SU-DHL-6 (cell line): Measurements from ENCODE around the gene GMDS.

Experiments
- H2AFZ ChIP-seq: fragments of 200-600 bp; sonication (generic); 2 replicates; pipeline ENCODE4 v1.6.1; 2014; ENCODE audit warnings: low read depth, mild to moderate bottlenecking, moderate library complexity, mixed read lengths, antibody characterized with exemption, low read length; ENCODE audit not compliant: severe bottlenecking
- H3F3A ChIP-seq: fragments of 200-600 bp; shearing (Covaris generic); 2 replicates; pipeline ENCODE4 v1.6.0; 2016; ENCODE audit warnings: antibody characterized with exemption, mild to moderate bottlenecking; ENCODE audit not compliant: insufficient read depth
- H3K27ac ChIP-seq: fragments of 200-600 bp; sonication (generic); 2 replicates; pipeline ENCODE4 v1.5.1; 2016; ENCODE audit warnings: low read depth, mild to moderate bottlenecking, low read length, moderate library complexity, mixed read lengths
- H3K27me3 ChIP-seq: fragments of 200-600 bp; sonication (generic), shearing (Covaris generic); 2 replicates; pipeline ENCODE4 v1.6.0; 2014; ENCODE audit warnings: mild to moderate bottlenecking, low read length
- H3K36me3 ChIP-seq: fragments of 200-600 bp; sonication (generic); 2 replicates; pipeline ENCODE4 v1.6.1; 2014; ENCODE audit warnings: mild to moderate bottlenecking, low read length, mixed read lengths
- H3K4me2 ChIP-seq: fragments of 300-600, 200-600 bp; shearing (Covaris generic), sonication (generic); 2 replicates; pipeline ENCODE4 v1.6.0; 2014; ENCODE audit warnings: low read length, low read depth, mild to moderate bottlenecking; ENCODE audit not compliant: poor library complexity, severe bottlenecking
- H3K4me3 ChIP-seq: fragments of 200-600 bp; sonication (generic); 2 replicates; pipeline ENCODE4 v1.5.1; 2014; ENCODE audit warnings: antibody characterized with exemption, low read length, mild to moderate bottlenecking, mixed read lengths; ENCODE audit not compliant: insufficient read depth, poor library complexity, severe bottlenecking
- H3K79me2 ChIP-seq: fragments of 200-600 bp; sonication (generic); 2 replicates; pipeline ENCODE4 v1.6.1; 2014; ENCODE audit warnings: mild to moderate bottlenecking, low read length, moderate library complexity; ENCODE audit not compliant: insufficient read depth
- H3K9ac ChIP-seq: fragments of 200-600 bp; sonication (generic); 2 replicates; pipeline ENCODE4 v1.7.0; 2014; ENCODE audit warnings: mild to moderate bottlenecking, low read length
- H3K9me2 ChIP-seq: fragments of 200-600 bp; sonication (generic); replicated peaks from 2 replicates; pipeline ENCODE4 v1.6.1; 2014; ENCODE audit warnings: low read length; ENCODE audit not compliant: insufficient read depth
- H3K9me3 ChIP-seq: fragments of 200-600 bp; sonication (generic); 2 replicates; pipeline ENCODE4 v1.6.1; 2014; ENCODE audit warnings: low read length, mixed read lengths; ENCODE audit not compliant: insufficient read depth
- H4K20me1 ChIP-seq: fragments of 200-600 bp; sonication (generic); 2 replicates; pipeline ENCODE4 v1.6.1; 2014; ENCODE audit warnings: low read depth, mild to moderate bottlenecking, antibody characterized with exemption, low read length, moderate library complexity, mixed read lengths
- CTCF ChIP-seq: fragments of 200-600 bp; sonication (generic); IDR thresholded peaks from one replicate; pipeline ENCODE4 v1.5.1; 2017; ENCODE audit warnings: antibody characterized with exemption, mild to moderate bottlenecking, low read length, moderate library complexity; ENCODE audit not compliant: insufficient read depth, poor library complexity, severe bottlenecking
- EZH2phosphoT487 ChIP-seq: fragments of 200-600 bp; sonication (generic), shearing (Covaris generic); conservative IDR thresholded peaks from 2 replicates; pipeline ENCODE4 v1.6.1; 2018; ENCODE audit warnings: mild to moderate bottlenecking, antibody characterized with exemption, low read length, moderate library complexity, mixed read lengths

GMDS gene

DNA sequence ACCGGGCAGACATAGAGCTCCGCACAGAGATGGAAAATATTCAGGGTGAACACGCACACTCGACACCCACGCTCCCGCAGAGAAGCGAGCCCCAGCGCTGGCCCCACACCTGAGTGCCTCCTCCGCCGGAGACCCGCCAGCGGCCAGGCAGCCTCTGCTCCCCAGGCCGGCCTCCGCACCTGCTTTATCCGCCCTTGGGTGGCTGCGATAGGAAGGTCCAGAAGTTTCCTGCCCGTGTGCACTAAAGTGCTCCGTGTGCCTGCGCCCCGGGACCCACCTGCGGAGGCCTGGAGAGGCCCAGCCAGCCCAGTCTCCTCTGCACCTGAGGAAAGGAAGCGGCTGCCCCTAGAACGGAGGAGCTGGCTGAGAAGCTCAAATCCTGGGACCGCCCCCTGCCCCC, 646.5 kb downstream of the GMDS start:
- H3K36me3 ChIP-seq, result no peaks in the 10 kb centered on the region
- H3K79me2 ChIP-seq, result no peaks in the 10 kb centered on the region
- no peak for TF ChIP-seq CTCF
- no peak for TF ChIP-seq EZH2phosphoT487
- no peak overlapping the region for H3K27ac ChIP-seq
- H3K27me3 ChIP-seq, result no peaks in the 10 kb centered on the region
- no peaks in the 10 kb centered on the region for H4K20me1 ChIP-seq
- no peak overlapping the region for H3K9ac ChIP-seq
- H3K4me3 ChIP-seq, result no peak overlapping the region
- H3K9me2 ChIP-seq, result no peaks in the 10 kb centered on the region
- no peaks in the 10 kb centered on the region for H3K9me3 ChIP-seq
- no peak overlapping the region for H3K4me2 ChIP-seq
- no peaks in the 10 kb centered on the region for H3F3A ChIP-seq
- no peak overlapping the region for H2AFZ ChIP-seq

- H3K9me2 ChIP-seq, result no peaks in the 10 kb centered on the region
- no peak overlapping the region for H2AFZ ChIP-seq
- H3K4me3 ChIP-seq, result no peak overlapping the region
- H3K27ac ChIP-seq, result no peak overlapping the region
- H4K20me1 ChIP-seq, result no peaks in the 10 kb centered on the region
- H3K9me3 ChIP-seq, result no peaks in the 10 kb centered on the region
- H3K9ac ChIP-seq, result no peak overlapping the region
- H3K4me2 ChIP-seq, result no peak overlapping the region
- TF ChIP-seq CTCF (no peak), EZH2phosphoT487 (no peak)
- H3K36me3 ChIP-seq, result no peaks in the 10 kb centered on the region
- H3K79me2 ChIP-seq, result no peaks in the 10 kb centered on the region
- no peaks in the 10 kb centered on the region for H3F3A ChIP-seq
- H3K27me3 ChIP-seq, result no peaks in the 10 kb centered on the region
Measured at GRCh38 chr6:1598433-1598832, 647.0 kb downstream of the GMDS start.

DNA sequence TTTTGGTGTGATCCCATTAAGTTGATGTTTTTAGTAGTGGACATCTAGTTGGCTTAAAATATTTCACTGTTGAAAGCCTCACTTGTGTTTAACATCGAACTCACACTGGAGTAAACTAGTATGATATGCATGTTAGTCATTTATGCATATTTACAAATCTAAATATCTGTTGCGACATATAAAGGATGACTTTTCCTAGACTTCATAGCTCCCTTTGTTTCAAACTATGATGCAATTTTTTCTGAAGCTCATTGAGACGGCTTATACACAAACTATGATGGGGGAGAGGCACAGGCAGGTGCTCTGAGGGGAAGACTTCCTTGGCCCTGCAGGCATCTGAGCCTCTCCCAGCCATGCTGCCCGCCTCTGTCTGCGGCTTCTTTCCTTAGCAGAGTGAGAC, 647.5 kb downstream of the GMDS start:
- Histone ChIP-seq H2AFZ (no peak overlapping the region), H3K27ac (no peak overlapping the region), H3K27me3 (no peaks in the 10 kb centered on the region), H3K9me2 (no peaks in the 10 kb centered on the region), H3K9ac (no peak overlapping the region), H4K20me1 (no peaks in the 10 kb centered on the region), H3F3A (no peaks in the 10 kb centered on the region), H3K4me3 (no peak overlapping the region), H3K79me2 (no peaks in the 10 kb centered on the region), H3K4me2 (no peak overlapping the region), H3K9me3 (no peaks in the 10 kb centered on the region), H3K36me3 (no peaks in the 10 kb centered on the region)
- TF ChIP-seq CTCF (no peak), EZH2phosphoT487 (no peak)
